ENCODE data around the gene UGT1A4.
"Not testable (repeated sequence)": the region's sequence is repeated elsewhere in the genome, so short reads cannot be mapped to it uniquely, and the experiment has no call there.

UGT1A4 gene

GRCh38 chr2:233751212-233752009, 32.9 kb downstream of the UGT1A4 start:
- not testable (repeated sequence) for DNase-seq

GRCh38 chr2:233754872-233755611, 36.5 kb downstream of the UGT1A4 start:
- no peak for DNase-seq

- DNase-seq = no peak
Measured at GRCh38 chr2:233756429-233757081, 38.0 kb downstream of the UGT1A4 start.

GRCh38 chr2:233758141-233758540, 39.6 kb downstream of the UGT1A4 start:
- DNase-seq = no peak

- no peak for DNase-seq
Measured at GRCh38 chr2:233758849-233759248, 40.3 kb downstream of the UGT1A4 start.

GRCh38 chr2:233760043-233760442, 41.5 kb downstream of the UGT1A4 start, which contains the start of gene UGT1A1:
UGT1A1 (plus strand) TSS chr2:233760270; CDS start chr2:233760288, 18 bp downstream.
- no peak for DNase-seq

- DNase-seq = no peak
Measured at GRCh38 chr2:233761040-233761769, 42.7 kb downstream of the UGT1A4 start.

- no peak for DNase-seq
Measured at GRCh38 chr2:233764264-233764663, 45.7 kb downstream of the UGT1A4 start.

- DNase-seq = no peak
Measured at GRCh38 chr2:233764761-233765160, 46.2 kb downstream of the UGT1A4 start.

- DNase-seq = no peak
Measured at GRCh38 chr2:233766416-233766815, 47.9 kb downstream of the UGT1A4 start.

- no peak for DNase-seq
Measured at GRCh38 chr2:233768076-233768475, 49.5 kb downstream of the UGT1A4 start.

- no peak for DNase-seq
Measured at GRCh38 chr2:233769260-233769659, 50.7 kb downstream of the UGT1A4 start.

- DNase-seq = no peak
Measured at GRCh38 chr2:233772153-233772552, 53.6 kb downstream of the UGT1A4 start.

GRCh38 chr2:233772583-233772982, 54.0 kb downstream of the UGT1A4 start:
- no peak for DNase-seq

GRCh38 chr2:233773854-233774253, 55.3 kb downstream of the UGT1A4 start:
- DNase-seq = no peak

- DNase-seq = no peak
Measured at GRCh38 chr2:233775414-233775813, 56.9 kb downstream of the UGT1A4 start.

GRCh38 chr2:233778030-233778429, 59.5 kb downstream of the UGT1A4 start, which contains the start of gene MROH2A:
MROH2A (plus strand) TSS chr2:233778330; CDS start chr2:233779359, 1,029 bp downstream.
- no peak for DNase-seq

GRCh38 chr2:233779722-233780121, 61.2 kb downstream of the UGT1A4 start:
- no peak for DNase-seq

GRCh38 chr2:233780771-233781170, 62.2 kb downstream of the UGT1A4 start:
- DNase-seq = no peak

GRCh38 chr2:233789554-233789953, 71.0 kb downstream of the UGT1A4 start:
- no peak for DNase-seq

- no peak for DNase-seq
Measured at GRCh38 chr2:233791151-233791882, 72.8 kb downstream of the UGT1A4 start.

- no peak for DNase-seq
Measured at GRCh38 chr2:233791883-233792329, 73.4 kb downstream of the UGT1A4 start.
